HTR-8/SVneo (cell line): ENCODE measurements around the gene RPAIN.
A peak's percentile ranks its signal among the peaks of the same experiment; 100 is the strongest.

Source experiments
- DNase-seq: peaks from one replicate; pipeline ENCODE4 v3.0.0; 2011; ENCODE audit warnings: low spot score, mixed read lengths; ENCODE audit not compliant: insufficient read length
- FAIRE-seq: peaks from 2 replicates; lab custom pipeline; 2011; peaks lifted over from hg19 to GRCh38; lab: Jason Lieb, UNC

RPAIN gene

GRCh38 chr17:5419959-5420653 lies at the start of gene RPAIN:
RPAIN (plus strand) TSS chr17:5420182; CDS start chr17:5420211, 29 bp downstream.
- FAIRE-seq (peak; percentile 57), DNase-seq (peak; percentile 95)

GRCh38 chr17:5370411-5370810 lies 49.6 kb upstream of the RPAIN start:
- FAIRE-seq = no peak

GRCh38 chr17:5373112-5373511 lies 46.9 kb upstream of the RPAIN start:
- DNase-seq (no peak), FAIRE-seq (no peak)

More at GRCh38 chr17:5370411-5370810, 49.6 kb upstream of the RPAIN start:
- no peak for DNase-seq

GRCh38 chr17:5378566-5379207 lies 41.3 kb upstream of the RPAIN start:
- FAIRE-seq (peak; percentile 58), DNase-seq (no peak)

GRCh38 chr17:5379351-5380107 lies 40.5 kb upstream of the RPAIN start:
- no peak for FAIRE-seq
- DNase-seq = no peak

- no peak for DNase-seq
- no peak for FAIRE-seq
Measured at GRCh38 chr17:5380491-5381135, 39.4 kb upstream of the RPAIN start.

GRCh38 chr17:5381542-5381941 lies 38.4 kb upstream of the RPAIN start:
- no peak for DNase-seq
- FAIRE-seq = peak; percentile 31

GRCh38 chr17:5391678-5392077 lies 28.3 kb upstream of the RPAIN start:
- FAIRE-seq = no peak
- DNase-seq = no peak

- no peak for DNase-seq
- FAIRE-seq = no peak
Measured at GRCh38 chr17:5396612-5397011, 23.4 kb upstream of the RPAIN start.

GRCh38 chr17:5399767-5400166 lies 20.2 kb upstream of the RPAIN start:
- no peak for FAIRE-seq
- no peak for DNase-seq

- DNase-seq = no peak
- FAIRE-seq = no peak
Measured at GRCh38 chr17:5405400-5405799, 14.6 kb upstream of the RPAIN start.

GRCh38 chr17:5408186-5408585 lies 11.8 kb upstream of the RPAIN start:
- no peak for FAIRE-seq
- DNase-seq = no peak

GRCh38 chr17:5410594-5411272 lies 9.2 kb upstream of the RPAIN start:
- no peak for DNase-seq
- FAIRE-seq = no peak

GRCh38 chr17:5413682-5414081 lies 6.3 kb upstream of the RPAIN start:
- FAIRE-seq (no peak), DNase-seq (peak; percentile 29)

GRCh38 chr17:5416901-5417300 lies 3.1 kb upstream of the RPAIN start:
- FAIRE-seq (no peak), DNase-seq (no peak)

GRCh38 chr17:5418858-5419355 lies 1.1 kb upstream of the RPAIN start:
- FAIRE-seq = no peak

GRCh38 chr17:5419356-5419958 lies 525 bp upstream of the RPAIN start, which contains the start of gene NUP88:
NUP88 (minus strand) TSS chr17:5419662; CDS start chr17:5419650, 12 bp downstream.
- FAIRE-seq = peak; percentile 96
- peak; percentile 99 for DNase-seq

More at GRCh38 chr17:5418858-5419355, 1.1 kb upstream of the RPAIN start:
- DNase-seq = no peak

- DNase-seq (peak; percentile 40), FAIRE-seq (no peak)
Measured at GRCh38 chr17:5422505-5422904, 2.5 kb downstream of the RPAIN start.

- DNase-seq (no peak), FAIRE-seq (no peak)
Measured at GRCh38 chr17:5424909-5425308, 4.9 kb downstream of the RPAIN start.
